Measurements from ENCODE around the gene ST6GALNAC2.
"Not testable (repeated sequence)": the region's sequence is repeated elsewhere in the genome, so short reads cannot be mapped to it uniquely, and the experiment has no call there.

The ST6GALNAC2 gene

DNA sequence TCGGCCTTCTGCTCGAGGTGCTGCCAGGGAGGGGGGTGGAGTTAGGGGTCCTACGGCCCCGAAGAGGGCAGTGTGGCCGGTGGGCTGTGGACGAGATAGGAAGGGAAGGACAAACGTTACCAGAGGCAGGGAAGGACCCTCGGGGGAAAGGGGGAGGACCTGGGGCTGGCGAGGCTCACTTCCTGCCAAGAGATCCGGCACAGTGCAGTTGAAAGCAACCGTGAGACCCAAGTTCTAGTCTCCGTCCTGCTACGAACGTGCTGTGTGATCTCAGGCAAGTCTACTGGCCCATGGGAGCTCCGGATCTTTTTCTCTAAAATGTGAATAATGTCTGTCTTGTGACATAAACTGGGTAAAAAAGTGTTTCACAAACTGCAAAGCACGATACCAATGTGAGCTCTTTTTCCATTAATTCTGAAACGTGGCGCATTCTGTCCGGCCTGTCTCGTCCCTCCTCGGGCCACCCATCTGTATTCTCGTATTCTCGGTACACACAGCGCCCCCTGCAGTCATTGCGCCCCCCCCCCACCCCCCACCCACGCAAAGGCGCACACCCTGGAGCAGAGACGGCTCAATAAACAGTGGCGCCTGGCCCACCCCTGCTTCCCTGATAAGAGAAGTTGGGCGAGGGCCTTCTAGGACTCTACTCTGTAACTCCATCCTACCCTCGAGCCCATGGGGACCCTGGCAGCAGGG lies 57.0 kb downstream of the ST6GALNAC2 start:
- no peak for DNase-seq (ENCODE audit: low read depth in 2 of 2)

DNA sequence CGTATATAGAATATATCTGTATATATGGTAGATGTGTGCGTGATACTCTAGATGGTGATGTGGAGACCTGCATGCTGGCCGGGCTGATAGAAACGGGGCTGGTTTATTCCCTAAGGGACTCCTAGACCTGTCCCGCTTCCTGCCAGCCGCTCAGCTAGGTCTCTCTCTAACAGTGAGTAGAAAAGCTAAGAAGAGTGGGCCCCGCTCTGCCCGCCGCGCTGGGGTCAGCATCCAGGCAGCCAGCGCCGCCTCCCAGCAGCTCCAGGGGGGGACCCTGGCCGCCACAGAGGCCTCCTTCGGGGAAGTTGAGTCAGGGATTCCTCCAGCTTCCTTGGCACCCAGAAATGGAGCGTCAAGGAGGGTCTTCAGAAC lies 57.5 kb downstream of the ST6GALNAC2 start:
- no peak for DNase-seq (ENCODE audit: low read depth in 2 of 2)

DNA sequence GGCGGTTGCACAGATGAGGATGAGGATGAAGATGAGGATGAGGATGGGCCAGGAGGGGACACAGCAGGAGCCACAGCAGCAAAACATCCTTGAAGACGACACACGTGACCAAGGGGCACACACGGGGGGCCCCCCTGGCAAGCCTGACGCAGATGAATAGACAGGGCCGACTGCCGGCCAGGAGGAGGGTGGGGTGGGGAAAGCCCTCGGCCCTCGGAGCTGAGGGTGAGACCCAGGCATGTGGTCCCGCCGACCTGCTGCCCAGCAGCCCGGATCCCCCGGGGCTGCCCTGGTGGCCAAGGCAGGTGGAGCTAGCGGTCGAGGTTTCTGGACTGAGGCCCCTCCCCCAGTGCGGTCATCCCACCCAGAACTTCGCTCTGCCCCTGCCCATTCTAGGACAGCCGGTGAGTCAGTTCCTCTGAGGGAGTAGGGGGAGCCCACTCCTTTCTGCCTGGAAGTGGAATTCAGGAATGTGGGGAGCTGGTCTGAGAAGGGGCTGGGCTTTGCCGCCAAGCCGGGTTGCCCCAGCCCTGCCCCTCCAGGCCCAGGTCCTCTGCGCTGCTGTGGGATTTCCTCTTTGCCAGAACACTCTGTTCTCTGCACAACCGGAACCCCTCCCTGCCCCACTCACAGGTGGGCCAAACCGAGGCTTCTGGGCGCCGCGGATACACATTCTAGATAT lies 58.1 kb downstream of the ST6GALNAC2 start:
- no peak for DNase-seq (ENCODE audit: low read depth in 2 of 2)

DNA sequence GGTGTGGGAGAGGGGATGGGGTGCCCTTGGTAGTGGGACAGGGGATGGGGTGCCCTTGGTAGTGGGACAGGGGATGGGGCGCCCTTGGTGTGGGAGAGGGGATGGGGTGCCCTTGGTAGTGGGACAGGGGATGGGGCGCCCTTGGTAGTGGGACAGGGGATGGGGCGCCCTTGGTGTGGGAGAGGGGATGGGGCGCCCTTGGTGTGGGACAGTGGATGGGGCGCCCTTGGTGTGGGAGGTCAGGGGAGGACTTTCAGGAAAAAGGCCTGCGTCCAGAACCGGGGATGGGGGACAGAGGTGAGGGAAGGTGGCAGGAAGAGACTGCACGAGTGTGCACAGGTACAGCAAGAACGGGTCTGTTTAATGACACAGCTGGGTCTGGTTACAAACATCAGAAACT lies 58.6 kb downstream of the ST6GALNAC2 start:
- not testable (repeated sequence) for DNase-seq (ENCODE audit: low read depth in 2 of 2)

DNA sequence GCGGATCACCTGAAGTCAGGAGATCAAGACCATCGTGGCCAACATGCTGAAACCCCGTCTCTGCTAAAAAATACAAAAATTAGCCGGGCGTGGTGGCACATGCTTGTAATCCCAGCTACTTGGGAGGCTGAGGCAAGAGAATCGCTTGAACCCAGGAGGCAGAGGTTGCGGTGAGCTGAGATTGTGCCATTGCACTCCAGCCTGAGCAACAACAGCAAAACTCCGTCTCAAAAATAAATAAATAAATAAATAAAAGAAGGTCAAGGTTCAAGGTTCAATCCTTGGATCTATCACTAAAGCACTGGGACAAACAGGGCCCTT lies 60.2 kb downstream of the ST6GALNAC2 start:
- DNase-seq (ENCODE audit: low read depth in 2 of 2), result not testable (repeated sequence)

DNA sequence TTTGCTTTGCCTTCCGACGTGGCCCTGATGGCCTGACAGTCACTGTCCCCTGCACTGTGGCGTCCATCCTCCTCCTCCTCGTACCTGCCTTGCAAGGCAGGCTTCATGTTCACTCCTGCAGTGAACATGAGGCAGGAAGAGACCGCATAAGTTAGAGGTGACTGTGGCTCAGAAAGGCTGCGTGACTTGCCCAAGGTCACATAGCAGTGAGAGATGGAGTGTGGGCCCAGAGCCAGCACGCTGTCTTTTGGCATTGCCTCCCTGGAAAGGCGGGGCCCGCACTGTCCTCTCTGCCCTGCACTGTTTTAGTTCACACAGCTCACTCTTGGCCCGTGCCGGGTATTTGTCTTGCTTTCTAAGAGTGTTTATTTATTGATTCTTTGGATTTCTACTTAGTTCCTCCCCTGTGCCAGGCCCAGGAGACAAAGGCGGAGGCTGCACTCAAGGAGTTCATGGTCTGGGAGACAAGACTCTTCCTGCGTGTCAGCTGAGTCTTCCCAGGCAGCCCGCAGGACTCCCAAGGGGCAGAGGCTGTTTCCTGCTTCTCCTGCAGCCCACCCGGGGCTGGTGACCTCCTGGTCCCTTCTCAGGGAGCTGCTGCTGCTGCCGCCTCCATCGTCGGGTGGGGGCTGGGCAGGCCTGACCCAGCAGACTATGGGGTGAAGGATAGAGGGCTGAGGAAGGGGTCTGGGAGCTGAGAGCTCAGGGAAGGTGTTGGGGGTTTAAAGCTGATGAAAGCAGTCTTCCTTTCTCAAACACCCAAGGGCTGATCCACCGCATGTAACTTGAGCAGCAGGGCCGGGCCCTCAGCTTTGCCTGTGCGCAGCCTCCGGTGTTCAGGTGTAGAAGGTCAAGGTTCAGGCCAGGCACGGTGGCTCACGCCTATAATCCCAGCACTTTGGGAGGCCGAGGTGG lies 60.8 kb downstream of the ST6GALNAC2 start:
- no peak for DNase-seq (ENCODE audit: low read depth in 2 of 2)

DNA sequence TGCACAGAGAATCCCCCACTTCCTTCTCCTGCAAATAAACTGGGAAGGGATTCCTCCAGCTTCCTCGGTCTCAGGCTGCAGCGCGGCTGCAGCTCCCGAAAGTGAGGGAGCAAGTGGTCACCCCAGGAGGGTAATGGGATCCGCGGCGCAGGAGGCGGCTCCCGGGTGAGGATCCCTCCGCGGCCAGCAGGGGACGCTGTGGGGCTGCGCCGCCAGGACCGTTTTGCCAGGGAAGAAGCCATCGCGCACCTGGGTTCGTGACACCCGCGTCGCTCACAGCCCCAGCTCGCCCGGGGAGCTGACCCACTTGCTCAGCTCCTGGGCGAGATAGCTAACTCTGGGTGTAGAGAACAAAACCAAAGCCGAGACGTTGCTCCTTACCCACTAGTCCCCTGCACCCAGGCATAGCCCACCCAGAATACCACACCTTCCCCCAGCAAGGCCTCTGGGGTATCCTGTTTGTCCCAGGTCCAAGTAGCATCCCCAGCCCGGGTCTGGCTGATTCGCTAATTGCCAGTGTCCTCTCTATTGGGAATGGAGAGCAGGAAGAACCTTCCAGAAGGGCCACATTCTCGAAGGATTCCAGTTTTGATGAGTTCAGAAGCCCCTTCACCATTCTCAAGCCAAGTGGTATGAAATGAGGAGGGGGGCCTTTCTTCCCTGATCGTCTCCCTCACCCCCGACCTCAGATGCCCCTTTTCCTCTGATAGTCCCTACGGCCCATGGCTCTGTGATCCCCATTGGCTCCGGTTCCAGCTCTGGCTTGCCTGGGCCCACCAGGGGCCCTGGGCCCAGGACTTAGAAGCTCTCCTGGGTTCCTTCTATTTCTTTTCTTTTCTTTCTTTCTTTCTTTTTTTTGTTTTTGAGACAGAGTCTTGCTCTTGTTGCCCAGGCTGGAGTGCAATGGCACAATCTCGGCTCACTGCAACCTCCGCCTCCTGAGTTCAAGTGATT lies 62.3 kb downstream of the ST6GALNAC2 start:
- DNase-seq (ENCODE audit: low read depth in 2 of 2), result no peak

DNA sequence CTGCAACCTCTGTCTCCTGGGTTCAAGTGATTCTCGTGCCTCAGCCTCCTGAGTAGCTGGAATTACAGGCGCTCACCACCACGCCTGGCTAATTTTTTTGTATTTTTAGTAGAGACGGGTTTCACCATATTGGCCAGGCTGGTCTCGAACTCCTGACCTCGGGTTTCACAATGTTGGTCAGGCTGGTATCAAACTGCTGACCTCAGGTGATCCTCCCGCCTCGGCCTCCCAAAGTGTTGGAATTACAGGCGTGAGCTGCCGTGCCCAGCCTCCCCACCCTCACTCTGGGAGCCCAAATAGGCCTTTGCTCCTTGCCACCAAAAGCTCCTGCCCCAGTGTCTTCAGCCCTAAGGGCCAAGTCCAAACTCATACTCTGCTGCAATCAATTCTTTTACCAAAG lies 64.0 kb downstream of the ST6GALNAC2 start:
- not testable (repeated sequence) for DNase-seq (ENCODE audit: low read depth in 2 of 2)

DNA sequence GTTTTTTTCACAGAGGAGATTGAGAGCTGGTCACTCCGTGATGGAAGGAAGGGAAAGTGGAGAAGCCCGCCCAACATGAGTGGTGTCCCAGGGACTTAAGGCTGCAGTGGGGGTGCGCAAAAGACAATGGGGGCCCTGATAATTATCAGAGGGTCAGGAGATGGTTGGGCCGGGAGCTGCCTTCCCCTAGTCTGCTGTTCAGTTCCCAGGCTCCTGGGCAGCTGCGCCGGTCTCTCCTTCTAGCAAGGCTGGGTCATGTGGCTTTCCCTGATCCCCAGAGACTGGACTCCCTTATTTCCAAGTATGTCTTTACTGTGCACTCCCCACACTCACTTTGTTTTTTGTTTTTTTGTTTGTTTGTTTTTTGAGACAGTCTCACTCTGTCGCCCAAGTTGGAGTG lies 64.4 kb downstream of the ST6GALNAC2 start:
- DNase-seq (ENCODE audit: low read depth in 2 of 2), result no peak

DNA sequence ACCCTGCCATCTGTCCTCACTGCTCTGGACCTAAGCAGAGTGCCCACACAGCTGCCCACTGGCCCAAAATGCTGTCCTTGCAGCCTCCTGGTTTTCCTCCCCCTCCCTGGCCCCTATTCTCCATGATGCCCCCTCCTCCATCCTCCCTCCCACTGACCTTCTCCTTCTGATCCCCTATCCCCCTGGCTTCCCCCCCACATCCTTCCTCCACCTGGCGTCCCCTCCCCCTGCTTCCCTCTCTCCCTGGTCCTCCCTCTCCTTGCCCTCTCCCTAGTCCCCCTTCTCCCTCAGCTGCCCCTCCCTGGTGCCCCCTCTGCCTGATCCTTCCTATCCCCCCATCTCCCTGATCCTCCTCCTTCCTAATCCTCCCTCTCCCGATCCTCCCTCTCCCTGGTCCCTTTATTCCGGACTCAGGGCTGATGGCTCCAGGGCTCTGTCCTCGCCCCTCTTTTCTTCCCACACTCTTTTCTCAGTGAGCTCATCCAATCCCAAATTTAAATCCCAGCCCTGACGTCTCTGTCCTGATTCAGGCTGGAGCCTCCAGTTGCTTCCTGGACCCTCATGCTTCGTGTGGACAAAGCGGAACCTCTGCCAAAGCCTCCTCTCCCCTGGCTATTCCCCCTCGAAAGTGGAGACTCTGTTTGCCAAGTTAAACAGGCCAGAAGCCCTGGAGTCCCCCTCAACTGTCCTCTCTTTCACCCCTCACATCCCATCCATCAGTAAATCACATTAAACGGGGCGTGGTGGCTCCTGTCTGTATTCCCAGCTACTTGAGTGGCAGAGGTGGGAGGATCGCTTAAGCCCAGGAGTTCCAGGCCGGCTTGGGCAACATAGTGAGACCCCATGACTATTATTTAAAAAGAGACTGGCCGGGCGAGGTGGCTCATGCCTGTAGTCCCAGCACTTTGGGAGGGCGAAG lies 66.4 kb downstream of the ST6GALNAC2 start:
- no peak for DNase-seq (ENCODE audit: low read depth in 2 of 2)

DNA sequence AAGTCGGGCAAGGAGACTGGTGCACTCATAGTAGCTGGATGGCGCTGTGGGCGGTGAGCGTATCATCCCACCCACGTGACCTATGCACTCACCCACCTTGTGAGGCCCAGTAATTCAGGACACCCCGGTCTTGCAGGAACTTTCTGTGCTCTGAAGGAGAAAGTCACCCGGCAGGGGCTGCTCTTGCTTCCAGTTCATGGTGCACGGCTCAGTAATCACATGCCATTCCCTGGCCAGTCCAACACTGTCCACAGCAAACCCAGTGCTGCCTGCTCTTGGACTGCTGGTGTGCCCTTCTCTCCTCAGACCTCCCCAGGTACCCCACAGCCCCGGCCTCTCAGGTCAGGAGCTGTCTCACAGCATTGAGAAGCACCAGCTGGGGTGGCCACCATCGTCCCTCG lies 68.0 kb downstream of the ST6GALNAC2 start:
- no peak for DNase-seq (ENCODE audit: low read depth in 2 of 2)
